Measurements from ENCODE around the gene PORCN.

PORCN gene

GRCh38 chrX:48477960-48478755 is 30.6 kb upstream of the PORCN start:
- no peak for DNase-seq

GRCh38 chrX:48478806-48479205 is 30.0 kb upstream of the PORCN start:
- DNase-seq, result no peak

GRCh38 chrX:48480142-48480541 is 28.6 kb upstream of the PORCN start:
- DNase-seq, result no peak

- DNase-seq, result no peak
These were observed 28.2 kb upstream of the PORCN start for GRCh38 chrX:48480583-48480982.

GRCh38 chrX:48482526-48482925 is 26.3 kb upstream of the PORCN start:
- no peak for DNase-seq

- DNase-seq, result no peak
These were observed 21.4 kb upstream of the PORCN start for GRCh38 chrX:48487362-48487798.

- DNase-seq, result no peak
These were observed 20.8 kb upstream of the PORCN start for GRCh38 chrX:48488034-48488433.

GRCh38 chrX:48489296-48489695 is 19.5 kb upstream of the PORCN start:
- no peak for DNase-seq

GRCh38 chrX:48489892-48490291 is 18.9 kb upstream of the PORCN start:
- no peak for DNase-seq

- no peak for DNase-seq
These were observed 18.1 kb upstream of the PORCN start for GRCh38 chrX:48490661-48491060.

- no peak for DNase-seq
These were observed 17.0 kb upstream of the PORCN start for GRCh38 chrX:48491809-48492208.

- DNase-seq, result no peak
These were observed 16.4 kb upstream of the PORCN start for GRCh38 chrX:48492293-48492910.

GRCh38 chrX:48493890-48494364 is 14.9 kb upstream of the PORCN start:
- peak; percentile 30 for DNase-seq

GRCh38 chrX:48496660-48497059 is 12.1 kb upstream of the PORCN start:
- no peak for DNase-seq

- no peak for DNase-seq
These were observed 10.9 kb upstream of the PORCN start for GRCh38 chrX:48497871-48498270.

- no peak for DNase-seq
These were observed 10.4 kb upstream of the PORCN start for GRCh38 chrX:48498374-48498809.

- DNase-seq, result no peak
These were observed 4.5 kb upstream of the PORCN start for GRCh38 chrX:48504261-48504660.

GRCh38 chrX:48505481-48505880 is 3.3 kb upstream of the PORCN start:
- DNase-seq, result no peak

- DNase-seq, result no peak
These were observed 1.5 kb upstream of the PORCN start for GRCh38 chrX:48507246-48507645.

- no peak for DNase-seq
These were observed 426 bp downstream of the PORCN start for GRCh38 chrX:48509245-48509590.

GRCh38 chrX:48509619-48510018 is 827 bp downstream of the PORCN start:
- DNase-seq, result no peak

- no peak for DNase-seq
These were observed 2.8 kb downstream of the PORCN start for GRCh38 chrX:48511560-48511959.

- DNase-seq, result no peak
These were observed 3.7 kb downstream of the PORCN start for GRCh38 chrX:48512371-48512935.

- no peak for DNase-seq
These were observed 4.9 kb downstream of the PORCN start for GRCh38 chrX:48513670-48514069.
